ENCODE results near the gene GDF3.

The GDF3 gene

DNA sequence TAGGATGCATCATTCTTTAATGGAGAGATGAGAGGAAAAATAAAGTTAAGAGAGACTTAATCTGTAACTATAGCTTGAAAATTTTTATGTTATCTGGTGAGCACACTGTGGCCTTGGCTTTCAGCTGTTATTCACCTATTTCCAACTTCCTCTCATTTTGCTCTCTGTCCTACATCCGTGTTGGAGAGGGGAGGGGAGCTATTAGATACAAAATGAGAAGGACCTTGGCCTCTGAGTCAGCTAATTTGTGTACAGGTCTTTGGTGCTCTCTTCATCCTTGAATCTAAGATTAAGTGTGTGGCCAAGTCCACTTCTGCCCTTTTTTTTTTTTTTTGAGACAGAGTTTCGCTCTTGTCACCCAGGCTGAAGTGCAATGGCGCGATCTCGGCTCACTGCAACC, 29.0 kb downstream of the GDF3 start:
- DNase-seq = no peak

DNA sequence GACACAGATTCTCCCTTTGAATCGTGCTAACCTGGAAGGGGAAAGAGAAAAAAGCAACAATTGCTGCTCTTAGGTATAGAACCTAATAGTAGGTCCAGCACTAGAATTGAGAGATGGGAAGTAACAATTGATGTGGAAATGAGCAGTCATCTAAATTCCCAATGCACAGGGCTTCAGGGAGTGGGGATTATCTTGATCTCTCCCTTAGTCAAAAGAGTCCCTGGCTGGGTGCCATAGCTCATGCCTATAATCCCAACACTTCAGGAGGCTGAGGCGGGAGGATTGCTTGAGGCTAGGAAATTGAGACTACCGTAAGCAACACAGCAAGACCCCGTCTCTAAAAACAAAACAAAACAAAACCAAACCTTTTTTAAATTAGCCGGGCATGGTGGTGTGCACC, 33.8 kb downstream of the GDF3 start:
- no peak for DNase-seq

DNA sequence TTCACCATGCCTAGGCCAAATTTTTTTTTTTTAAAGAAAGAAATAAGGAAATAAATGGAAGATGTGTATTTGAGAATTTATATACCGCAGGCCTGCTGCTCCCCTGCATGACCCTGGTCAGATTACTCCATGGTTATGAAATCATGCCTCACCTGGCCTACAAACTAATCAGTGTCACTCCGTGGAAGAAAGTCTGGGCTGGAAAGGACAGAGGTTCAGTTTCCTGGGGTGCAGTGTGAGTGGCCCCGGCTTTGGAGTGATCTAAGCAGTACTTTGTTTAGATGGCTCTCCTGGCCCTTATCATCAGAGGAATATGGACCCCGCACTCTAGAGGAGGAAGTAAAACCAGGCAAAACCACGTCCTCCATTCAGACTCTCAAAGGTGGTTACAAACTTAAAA, 39.5 kb downstream of the GDF3 start:
- no peak for DNase-seq

DNA sequence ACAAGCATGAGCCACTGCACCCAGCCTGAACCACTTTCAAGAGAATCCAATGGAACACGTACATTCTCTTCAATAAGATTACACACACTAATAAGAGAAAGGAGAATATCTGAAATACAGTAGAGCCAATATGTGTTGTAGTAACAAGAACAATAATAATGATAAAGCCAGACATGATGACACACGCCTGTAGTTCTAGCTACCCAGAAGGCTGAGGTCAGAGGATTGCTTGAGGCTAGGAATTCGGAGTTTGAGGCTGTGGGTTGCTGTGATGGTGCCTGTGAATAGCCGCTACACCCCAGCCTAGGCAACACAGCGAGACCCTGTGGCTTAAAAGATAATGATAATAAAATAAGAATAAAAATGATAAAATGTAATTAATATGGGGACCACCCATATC, 45.5 kb downstream of the GDF3 start:
- DNase-seq = no peak

DNA sequence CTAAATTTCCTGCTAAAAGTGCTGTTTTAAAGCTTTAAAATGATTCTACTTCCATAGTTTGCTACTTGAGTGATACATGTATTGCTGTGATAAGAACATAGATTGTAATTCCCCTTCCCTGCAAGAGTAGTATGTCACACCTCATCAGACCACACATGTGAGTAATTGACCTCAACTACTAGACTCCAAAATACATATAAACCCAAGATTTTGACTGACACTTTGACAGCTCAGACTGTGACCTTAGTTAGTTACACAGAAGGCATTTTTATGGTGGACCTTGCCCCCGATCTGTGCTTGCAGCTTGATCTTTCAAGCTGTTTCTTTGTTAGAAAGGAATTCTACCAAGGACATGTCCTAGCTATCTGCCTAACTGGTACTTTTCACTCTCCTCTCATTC, 48.5 kb downstream of the GDF3 start:
- DNase-seq = no peak

DNA sequence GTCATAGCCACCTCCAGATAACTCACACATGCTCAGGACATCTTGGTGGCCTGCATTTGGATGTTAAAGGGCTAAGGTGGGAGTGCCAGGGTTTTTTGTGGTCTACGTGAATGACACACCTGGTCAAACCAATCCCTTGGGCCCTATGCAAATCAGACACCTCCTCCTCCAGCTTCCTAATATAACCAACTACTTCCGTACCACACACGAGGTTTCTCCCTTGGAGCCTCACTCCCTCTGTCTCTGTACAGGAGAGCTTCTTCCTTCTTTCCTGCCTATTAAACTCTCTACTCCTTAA, 49.4 kb downstream of the GDF3 start:
- DNase-seq = no peak

DNA sequence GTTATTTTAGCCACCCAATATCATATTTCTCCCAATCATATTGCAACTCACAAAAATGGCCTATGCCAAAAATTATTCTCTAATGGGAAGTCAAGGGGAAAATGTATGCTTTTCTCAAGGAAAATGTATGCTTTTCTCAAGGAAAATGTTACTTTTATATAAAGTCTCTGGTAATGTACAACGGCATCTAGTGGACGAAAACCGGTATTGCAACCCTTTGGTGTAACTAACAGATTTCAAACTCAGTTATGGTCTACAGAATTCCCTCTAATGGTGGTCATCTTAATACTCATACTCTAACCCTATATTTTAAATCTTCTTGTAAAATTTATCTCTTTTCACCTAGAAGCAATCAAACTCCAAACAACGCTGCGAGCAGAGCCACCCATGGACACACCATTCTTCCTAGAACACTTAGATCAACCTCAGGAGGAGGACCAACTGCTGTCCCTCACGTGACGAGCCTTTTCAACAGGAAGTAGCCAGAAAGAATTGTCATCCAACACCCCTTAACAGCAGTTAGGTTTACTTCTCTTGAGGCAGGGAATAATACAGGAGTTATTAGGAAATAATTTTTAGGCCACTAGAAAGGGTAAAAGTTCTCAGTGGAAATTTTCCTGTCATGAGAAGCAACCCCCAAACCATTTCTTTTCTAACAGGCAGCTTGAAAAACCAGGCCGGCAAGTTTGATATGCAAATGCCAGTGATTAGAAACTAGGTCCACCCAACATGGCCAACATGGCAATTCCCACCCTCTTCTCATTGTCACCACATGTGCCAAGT, 50.0 kb downstream of the GDF3 start:
- peak; percentile 60 for DNase-seq

DNA sequence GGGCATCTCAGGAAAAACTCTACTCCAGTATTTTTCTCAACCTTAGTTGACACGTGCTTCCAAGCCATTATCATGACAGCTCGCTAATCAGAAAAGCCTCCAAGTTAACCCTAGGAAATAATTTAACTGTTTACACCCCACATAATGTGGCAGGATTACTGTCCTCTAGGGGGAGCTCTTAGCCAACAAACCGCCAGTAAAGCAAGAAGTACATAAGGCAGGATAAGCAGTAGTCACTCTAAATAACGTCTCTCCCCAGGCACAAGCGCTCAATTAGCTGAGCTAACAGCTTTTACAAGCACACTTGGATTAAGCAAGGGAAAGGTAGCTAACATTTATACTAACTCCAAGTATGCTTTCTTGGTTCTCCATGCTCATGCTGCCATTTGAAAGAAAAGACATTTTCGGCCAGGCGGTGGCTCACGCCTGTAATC, 52.7 kb downstream of the GDF3 start:
- DNase-seq = peak; percentile 42

DNA sequence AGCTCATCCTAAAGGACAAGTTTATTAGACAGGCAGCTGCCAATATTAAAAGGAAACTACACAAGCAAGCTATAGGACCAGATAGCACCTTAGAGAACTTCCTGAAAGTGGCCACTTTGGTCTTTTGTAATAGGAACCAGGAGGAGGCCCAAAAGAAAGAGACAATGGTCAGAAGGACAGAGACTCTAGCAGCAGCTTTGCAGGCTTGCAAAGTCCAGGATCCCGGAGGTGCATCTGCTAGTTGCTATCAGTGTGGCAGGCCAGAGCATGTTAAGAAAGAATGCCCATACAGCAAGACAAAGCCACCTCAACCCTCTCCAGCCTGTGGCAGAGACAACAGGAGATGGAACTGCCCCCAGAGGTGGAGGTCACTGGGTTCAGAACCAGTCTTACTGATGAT, 53.3 kb downstream of the GDF3 start:
- DNase-seq = no peak

DNA sequence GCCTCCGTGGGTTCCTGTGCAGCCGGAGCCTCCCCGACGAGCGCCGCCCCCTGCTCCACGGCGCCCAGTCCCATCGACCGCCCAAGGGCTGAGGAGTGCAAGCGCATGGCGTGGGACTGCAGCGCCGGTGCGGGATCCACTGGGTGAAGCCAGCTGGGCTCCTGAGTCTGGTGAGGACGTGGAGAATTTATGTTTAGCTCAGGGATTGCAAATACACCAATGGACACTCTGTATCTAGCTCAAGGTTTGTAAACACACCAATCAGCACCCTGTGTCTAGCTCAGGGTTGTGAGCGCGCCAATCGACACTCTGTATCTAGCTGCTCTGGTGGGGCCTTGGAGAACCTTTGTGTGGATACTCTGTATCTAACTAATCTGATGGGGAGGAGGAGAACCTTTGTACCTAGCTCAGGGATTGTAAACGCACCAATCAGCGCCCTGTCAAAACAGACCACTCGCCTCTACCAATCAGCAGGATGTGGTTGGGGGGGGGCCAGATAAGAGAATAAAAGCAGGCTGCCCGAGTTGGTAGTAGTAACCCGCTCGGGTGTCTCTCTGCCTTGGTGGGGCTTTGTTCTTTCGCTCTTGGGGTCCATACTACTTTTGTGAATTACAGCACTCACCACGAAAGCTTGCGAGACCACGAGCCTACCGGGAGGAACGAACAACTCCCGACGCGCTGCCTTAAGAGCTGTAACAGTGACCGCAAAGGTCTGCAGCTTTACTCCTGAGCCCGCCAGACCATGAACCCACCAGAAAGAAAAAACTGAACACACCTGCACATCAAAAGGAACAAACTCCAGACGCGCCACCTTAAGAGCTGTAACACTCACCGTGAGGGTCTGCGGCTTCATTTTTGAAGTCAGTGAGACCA, 55.2 kb downstream of the GDF3 start:
- peak; percentile 84 for DNase-seq
